Natural killer cell treated with Interleukin-12 subunit alpha and Interleukin-12 subunit beta and Interleukin-15 and Interleukin-18, amount 100 ng/mL, for 72 hours (primary cell): ENCODE results near the gene GADD45A. TPM values are rescaled to one million over a fixed set of nuclear protein-coding genes. Genes with fewer than 3 reads are reported as not detected.

Experiments
- ATAC-seq, 2 donors: fragments of 150-1000 bp; cut with Tn5 transposase in 1 of 2; sonication (Bioruptor Pico), chemical (Tn5 transposase) in 1 of 2; 2 replicates each; pipeline ENCODE4 v1.10.0; 2021
- DNase-seq: peaks from one replicate; pipeline ENCODE4 v3.0.0; 2022; ENCODE audit warnings: low spot score
- H3K27ac Mint-ChIP-seq, 2 donors: 1 replicate in 1 of 2; 2 replicates in 1 of 2; pipeline ENCODE4 v1.8.0; 2022; ENCODE audit warnings: mixed read lengths in 2 of 2, mild to moderate bottlenecking in 1 of 2, moderate library complexity in 1 of 2
- H3K27me3 Mint-ChIP-seq, 2 donors: 1 replicate in 1 of 2; 2 replicates in 1 of 2; pipeline ENCODE4 v1.8.0; 2022; ENCODE audit warnings: mixed read lengths in 2 of 2
- H3K36me3 Mint-ChIP-seq: one replicate; pipeline ENCODE4 v1.8.0; 2022; ENCODE audit warnings: mixed read lengths
- H3K4me1 Mint-ChIP-seq, 2 donors: 1 replicate in 1 of 2; 2 replicates in 1 of 2; pipeline ENCODE4 v1.8.0; 2022; ENCODE audit warnings: low read depth in 2 of 2, mixed read lengths in 2 of 2, mild to moderate bottlenecking in 1 of 2
- H3K4me3 Mint-ChIP-seq: one replicate; pipeline ENCODE4 v1.8.0; 2022; ENCODE audit warnings: mixed read lengths
- H3K9me3 Mint-ChIP-seq: 2 replicates; pipeline ENCODE4 v1.8.0; 2022; ENCODE audit warnings: mixed read lengths
- total RNA-seq, 2 donors: library from RNA; stranded (reverse); gene quantifications; one replicate each; pipeline ENCODE4 v1.2.3, GENCODE V29; 2022

Gene GADD45A
- total RNA-seq, 2 donors from 2014 or later, result 28.3 to 36.1 TPM

DNA sequence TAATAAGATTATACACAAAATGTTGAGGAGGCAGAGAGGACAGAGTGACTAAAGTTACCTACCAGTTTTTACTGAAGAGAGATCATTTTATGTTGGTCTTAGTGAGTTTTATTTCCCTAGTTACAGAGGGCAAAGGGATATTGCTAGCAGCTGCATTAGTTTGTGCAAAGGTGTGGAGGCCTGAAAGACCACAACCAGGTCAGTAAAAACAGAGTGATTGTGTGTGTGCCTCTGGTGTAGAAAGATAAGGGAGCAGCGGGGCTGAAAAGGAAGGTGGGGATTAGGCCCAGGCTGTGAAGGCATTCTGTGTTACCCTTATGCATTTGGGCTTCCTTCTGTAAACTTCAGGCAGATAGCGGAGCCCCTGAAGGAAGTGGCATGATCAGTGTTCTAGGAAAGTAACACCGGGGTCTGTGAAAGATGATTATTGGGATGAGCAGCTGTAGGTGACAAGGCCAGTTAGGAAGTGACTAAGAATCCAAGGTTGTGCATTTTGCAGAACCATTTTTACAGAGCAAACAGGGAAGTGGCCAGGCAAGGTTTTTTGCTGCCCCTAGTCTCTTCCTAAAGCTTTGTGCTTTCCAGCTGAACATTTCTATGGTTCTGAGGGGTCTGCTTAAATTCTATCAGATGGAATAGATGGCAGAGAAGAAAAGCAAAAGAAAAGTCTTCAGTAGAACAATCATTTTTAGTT is 3.7 kb downstream of the GADD45A start:
- no peak for ATAC-seq
- H3K27ac Mint-ChIP-seq, result peak overlapping the region in 1 of 2 donors; percentile 9
- peaks cover 14% of the 10 kb centered on the region for H3K36me3 Mint-ChIP-seq
- H3K27me3 Mint-ChIP-seq, result no peaks in the 10 kb centered on the region
- H3K4me3 Mint-ChIP-seq, result no peak overlapping the region
- no peaks in the 10 kb centered on the region for H3K9me3 Mint-ChIP-seq
- DNase-seq, result no peak
- H3K4me1 Mint-ChIP-seq, result peaks cover 28% of the 10 kb centered on the region in 2 donors

GRCh38 chr1:67689267-67690017 is 4.4 kb downstream of the GADD45A start:
- Mint-ChIP-seq H3K36me3 (peaks cover 14% of the 10 kb centered on the region), H3K27ac (no peak overlapping the region)

GRCh38 chr1:67690018-67690363 is 5.0 kb downstream of the GADD45A start:
- Mint-ChIP-seq H3K4me3 (no peak overlapping the region), H3K4me1 (peaks cover 16 to 19% of the 10 kb centered on the region in 2 donors), H3K9me3 (no peaks in the 10 kb centered on the region), H3K27me3 (no peaks in the 10 kb centered on the region), H3K36me3 (peaks cover 14% of the 10 kb centered on the region), H3K27ac (no peak overlapping the region)
- ATAC-seq, result no peak
- no peak for DNase-seq

More at GRCh38 chr1:67689267-67690017, 4.4 kb downstream of the GADD45A start:
- no peak for ATAC-seq
- no peaks in the 10 kb centered on the region for H3K27me3 Mint-ChIP-seq
- DNase-seq, result no peak
- H3K4me1 Mint-ChIP-seq, result peaks cover 22% of the 10 kb centered on the region in 2 donors
- no peaks in the 10 kb centered on the region for H3K9me3 Mint-ChIP-seq
- no peak overlapping the region for H3K4me3 Mint-ChIP-seq

- H3K27ac Mint-ChIP-seq, result no peak overlapping the region
- H3K9me3 Mint-ChIP-seq, result no peaks in the 10 kb centered on the region
- H3K4me1 Mint-ChIP-seq, result peaks cover 14 to 17% of the 10 kb centered on the region in 2 donors
- no peak overlapping the region for H3K4me3 Mint-ChIP-seq
- peaks cover 14% of the 10 kb centered on the region for H3K36me3 Mint-ChIP-seq
- no peak for DNase-seq
- ATAC-seq, result no peak
- no peaks in the 10 kb centered on the region for H3K27me3 Mint-ChIP-seq
These were observed 5.4 kb downstream of the GADD45A start for GRCh38 chr1:67690411-67690810.

- Mint-ChIP-seq H3K4me3 (no peak overlapping the region), H3K27me3 (peaks cover 0 to 7% of the 10 kb centered on the region in 2 donors), H3K4me1 (peaks cover 10 to 13% of the 10 kb centered on the region in 2 donors), H3K36me3 (peaks cover 14% of the 10 kb centered on the region), H3K9me3 (no peaks in the 10 kb centered on the region), H3K27ac (no peak overlapping the region)
- DNase-seq (no peak), ATAC-seq (no peak)
These were observed 6.7 kb downstream of the GADD45A start for GRCh38 chr1:67691712-67692111.

DNA sequence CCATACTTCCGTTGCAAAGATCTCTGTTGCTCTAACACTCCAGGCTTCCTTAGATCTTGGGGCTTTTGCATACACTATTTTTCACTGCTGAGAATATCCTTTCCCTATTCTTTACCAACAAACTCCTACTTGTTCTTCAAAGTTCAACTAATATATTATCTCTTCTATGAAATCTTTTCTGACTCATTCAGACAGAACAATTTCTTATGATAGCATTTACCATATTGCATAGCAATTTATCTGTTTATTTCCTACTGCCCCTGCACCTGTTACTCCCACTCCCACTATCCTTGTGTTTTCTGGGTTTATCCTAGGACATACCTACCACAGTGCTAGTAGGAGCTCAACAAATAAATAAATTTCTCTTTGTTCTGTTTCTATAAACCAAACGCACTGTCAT is 11.0 kb downstream of the GADD45A start:
- no peaks in the 10 kb centered on the region for H3K9me3 Mint-ChIP-seq

GRCh38 chr1:67696708-67697107 is 11.7 kb downstream of the GADD45A start:
- Mint-ChIP-seq H3K4me3 (no peak overlapping the region), H3K36me3 (no peaks in the 10 kb centered on the region), H3K9me3 (no peaks in the 10 kb centered on the region), H3K27ac (no peak overlapping the region), H3K27me3 (peaks cover 5 to 7% of the 10 kb centered on the region in 2 donors), H3K4me1 (no peaks in the 10 kb centered on the region)
- no peak for DNase-seq
- no peak for ATAC-seq

More for the DNA sequence above, 11.0 kb downstream of the GADD45A start:
- H3K27ac Mint-ChIP-seq, result no peak overlapping the region
- no peak overlapping the region for H3K4me3 Mint-ChIP-seq
- H3K4me1 Mint-ChIP-seq, result no peaks in the 10 kb centered on the region
- ATAC-seq (no peak), DNase-seq (no peak)
- H3K36me3 Mint-ChIP-seq, result no peaks in the 10 kb centered on the region
- peaks cover 4 to 7% of the 10 kb centered on the region in 2 donors for H3K27me3 Mint-ChIP-seq

GRCh38 chr1:67700220-67700619 is 15.2 kb downstream of the GADD45A start:
- DNase-seq (no peak), ATAC-seq (no peak)
- Mint-ChIP-seq H3K27ac (no peak overlapping the region), H3K4me1 (no peaks in the 10 kb centered on the region), H3K27me3 (peaks cover 7 to 9% of the 10 kb centered on the region in 2 donors), H3K9me3 (no peaks in the 10 kb centered on the region), H3K36me3 (no peaks in the 10 kb centered on the region), H3K4me3 (no peak overlapping the region)

DNA sequence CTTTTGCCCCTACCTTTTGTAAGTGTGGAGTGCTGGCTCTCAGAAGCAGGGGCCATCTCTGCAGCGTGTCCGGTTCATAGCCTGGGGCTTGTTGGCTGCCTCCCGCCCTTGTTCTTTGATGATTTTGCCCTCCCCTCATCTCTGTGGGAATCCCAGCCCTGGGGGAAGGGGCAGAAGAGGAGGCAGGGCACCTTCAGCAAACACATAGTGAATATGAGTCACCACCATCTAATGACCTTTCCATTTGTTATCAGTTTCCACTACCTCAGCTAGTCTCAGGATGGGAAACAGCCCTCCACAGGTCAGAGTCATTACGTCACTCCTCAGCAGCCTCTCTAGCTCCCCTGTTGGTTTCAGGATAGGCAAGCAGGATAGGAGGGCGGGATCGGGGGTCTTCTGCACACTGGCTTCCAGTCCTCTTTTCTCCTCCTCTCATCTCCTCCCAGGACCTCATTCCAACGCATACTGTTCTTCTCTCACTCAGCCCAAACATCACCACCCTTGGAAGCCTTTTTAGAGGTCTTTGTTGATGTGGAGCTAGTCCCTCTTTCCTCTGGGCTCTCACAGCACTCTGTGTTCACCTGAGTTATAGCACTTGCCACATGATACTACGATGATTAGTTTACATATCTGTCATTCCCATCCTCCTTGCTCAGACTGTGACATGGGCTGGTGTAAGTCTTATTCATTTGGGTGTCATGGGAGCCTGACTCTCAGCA is 15.8 kb downstream of the GADD45A start:
- H3K27ac Mint-ChIP-seq, result no peak overlapping the region
- peaks cover 7 to 13% of the 10 kb centered on the region in 2 donors for H3K27me3 Mint-ChIP-seq
- H3K36me3 Mint-ChIP-seq, result no peaks in the 10 kb centered on the region
- H3K4me3 Mint-ChIP-seq, result no peak overlapping the region
- H3K4me1 Mint-ChIP-seq, result no peaks in the 10 kb centered on the region
- no peaks in the 10 kb centered on the region for H3K9me3 Mint-ChIP-seq
- ATAC-seq, result no peak
- no peak for DNase-seq

- no peak overlapping the region for H3K27ac Mint-ChIP-seq
- no peak overlapping the region for H3K4me3 Mint-ChIP-seq
- no peaks in the 10 kb centered on the region for H3K36me3 Mint-ChIP-seq
- no peaks in the 10 kb centered on the region for H3K4me1 Mint-ChIP-seq
- no peak for DNase-seq
- no peaks in the 10 kb centered on the region for H3K9me3 Mint-ChIP-seq
- no peak for ATAC-seq
- H3K27me3 Mint-ChIP-seq, result peaks cover 7 to 17% of the 10 kb centered on the region in 2 donors
These were observed 16.9 kb downstream of the GADD45A start for GRCh38 chr1:67701876-67702275.

GRCh38 chr1:67704351-67704750 is 19.4 kb downstream of the GADD45A start:
- Mint-ChIP-seq H3K27ac (no peak overlapping the region), H3K4me1 (no peaks in the 10 kb centered on the region), H3K9me3 (no peaks in the 10 kb centered on the region), H3K4me3 (no peak overlapping the region), H3K36me3 (no peaks in the 10 kb centered on the region), H3K27me3 (peaks cover 7 to 18% of the 10 kb centered on the region in 2 donors)
- no peak for DNase-seq
- no peak for ATAC-seq

DNA sequence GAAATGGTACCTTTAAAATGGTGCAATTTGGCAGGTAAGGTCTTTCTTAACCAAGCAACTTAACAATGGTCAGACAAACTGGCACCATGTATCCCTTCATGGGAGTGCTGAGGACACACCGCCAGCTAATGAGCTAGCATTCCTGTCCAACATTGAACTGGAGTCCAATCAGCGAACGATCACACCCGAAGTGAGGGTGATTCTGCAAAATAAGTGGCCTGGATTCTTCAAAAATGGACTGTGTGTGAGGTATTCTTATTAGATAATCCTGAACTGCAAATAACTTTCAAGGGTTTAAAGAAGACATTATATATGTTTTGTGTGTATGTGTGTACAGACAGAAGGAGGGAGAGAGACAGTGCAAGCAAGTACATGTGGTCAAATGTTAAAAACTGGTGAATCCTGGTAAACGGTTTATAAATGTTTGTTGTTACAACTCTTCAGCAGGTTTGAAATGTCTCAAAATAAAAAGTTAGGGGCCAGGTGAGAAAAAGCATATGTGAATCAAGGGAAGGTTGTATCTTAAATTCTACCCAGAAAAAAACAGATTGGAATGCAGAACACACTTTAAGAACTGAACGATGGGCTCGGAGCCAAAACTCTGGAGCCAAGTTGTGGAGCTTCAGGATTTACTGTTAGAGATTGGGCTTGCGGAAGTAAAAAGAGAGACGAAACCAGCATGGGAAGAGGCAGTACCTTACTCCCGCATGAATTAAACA is 20.9 kb downstream of the GADD45A start:
- peaks cover 7 to 15% of the 10 kb centered on the region in 2 donors for H3K27me3 Mint-ChIP-seq
- H3K4me3 Mint-ChIP-seq, result no peak overlapping the region
- no peak overlapping the region for H3K27ac Mint-ChIP-seq
- H3K36me3 Mint-ChIP-seq, result no peaks in the 10 kb centered on the region
- no peak for DNase-seq
- no peaks in the 10 kb centered on the region for H3K4me1 Mint-ChIP-seq
- ATAC-seq, result no peak
- H3K9me3 Mint-ChIP-seq, result no peaks in the 10 kb centered on the region

- no peak for ATAC-seq
- Mint-ChIP-seq H3K36me3 (no peaks in the 10 kb centered on the region), H3K27ac (no peak overlapping the region), H3K4me3 (no peak overlapping the region), H3K4me1 (no peaks in the 10 kb centered on the region), H3K9me3 (no peaks in the 10 kb centered on the region), H3K27me3 (peaks cover 7 to 12% of the 10 kb centered on the region in 2 donors)
- DNase-seq, result no peak
These were observed 23.6 kb downstream of the GADD45A start for GRCh38 chr1:67708606-67709005.
